ENCODE results near the gene THSD4.
"Not testable (repeated sequence)": the region's sequence is repeated elsewhere in the genome, so short reads cannot be mapped to it uniquely, and the experiment has no call there.

Gene THSD4

GRCh38 chr15:71709808-71710418 is 594.6 kb downstream of the THSD4 start:
- no peak for DNase-seq

GRCh38 chr15:71712182-71712581 is 596.9 kb downstream of the THSD4 start:
- no peak for DNase-seq

- DNase-seq: no peak
Observed at GRCh38 chr15:71713191-71713809, 598.0 kb downstream of the THSD4 start.

GRCh38 chr15:71715914-71716313 is 600.6 kb downstream of the THSD4 start:
- DNase-seq: no peak

DNA sequence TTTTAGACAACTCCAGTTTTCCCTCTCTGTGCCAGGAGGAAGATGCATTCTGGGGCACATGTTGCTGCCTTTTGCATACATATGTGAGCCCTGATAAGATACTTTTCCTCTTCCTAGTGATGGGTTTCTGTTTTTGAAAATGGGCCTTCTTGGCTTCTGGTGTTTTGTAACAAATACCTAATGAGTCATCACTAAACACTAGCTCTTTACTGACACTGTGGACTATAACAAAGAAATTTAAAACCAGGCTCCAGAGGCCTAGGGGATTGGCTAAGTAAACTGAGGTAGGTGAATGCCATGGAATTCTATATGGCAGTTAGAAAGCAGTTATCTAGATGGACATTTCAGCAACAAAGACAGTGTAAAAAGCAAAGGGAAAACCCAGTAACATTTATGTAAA is 601.7 kb downstream of the THSD4 start:
- no peak for DNase-seq

DNA sequence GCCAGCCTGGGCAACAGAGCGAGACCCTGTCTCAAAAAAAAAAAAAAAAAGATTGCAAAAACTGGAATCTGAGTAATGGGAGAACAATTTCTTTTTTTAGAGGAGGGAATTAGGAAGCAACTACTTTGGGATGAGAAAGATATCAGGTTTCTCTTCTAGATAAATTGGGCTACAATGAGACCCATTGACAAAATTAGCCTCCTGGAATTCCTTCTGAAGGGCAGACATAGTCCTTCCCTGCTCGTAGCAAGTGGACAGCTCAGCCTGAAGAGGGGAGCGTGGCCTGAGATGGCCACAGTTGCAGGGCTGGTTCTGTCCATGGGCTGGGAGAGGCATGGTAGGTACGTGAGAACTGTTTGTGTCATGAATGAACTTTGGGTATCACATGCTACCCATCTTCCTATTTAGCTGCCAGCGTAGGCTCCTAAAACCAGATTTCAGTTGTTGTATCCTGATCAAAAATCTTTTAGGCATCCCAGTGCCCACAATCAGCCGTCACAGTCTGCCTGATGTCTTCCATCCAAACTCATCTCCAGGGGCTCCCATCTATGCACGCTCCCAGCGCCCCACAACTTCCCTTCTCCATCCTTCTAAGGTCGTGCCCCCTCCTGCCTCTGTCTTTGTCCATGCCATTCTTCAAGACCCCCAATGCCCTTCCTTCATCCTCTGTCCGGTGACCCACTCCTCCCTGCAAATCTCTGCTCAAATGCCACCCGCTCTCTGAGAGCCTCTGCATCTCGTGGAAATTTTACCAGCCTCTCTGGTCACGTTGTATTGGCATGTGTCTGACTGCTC is 603.0 kb downstream of the THSD4 start:
- no peak for DNase-seq

GRCh38 chr15:71723344-71723743 is 608.1 kb downstream of the THSD4 start:
- no peak for DNase-seq

- DNase-seq: not testable (repeated sequence)
Observed at GRCh38 chr15:71725207-71725955, 610.1 kb downstream of the THSD4 start.

DNA sequence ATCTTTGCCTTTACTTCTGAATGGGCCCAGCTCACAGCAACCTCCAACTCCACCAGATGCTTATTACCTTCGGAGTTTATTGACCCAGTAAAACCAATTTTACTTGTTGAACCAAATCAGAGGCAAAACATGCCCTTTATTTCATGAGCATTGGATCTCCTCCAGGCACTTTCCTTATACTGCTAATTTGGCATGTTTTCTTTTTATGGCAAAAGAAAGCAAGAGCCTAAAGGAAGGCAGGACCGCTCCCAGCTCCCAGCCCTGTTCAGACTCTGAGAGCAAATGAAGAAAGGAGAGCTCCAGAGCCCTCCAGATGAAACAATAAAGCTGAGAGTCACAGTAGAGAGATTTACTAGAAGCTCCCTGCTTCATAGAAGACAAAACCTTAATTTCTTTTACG is 613.6 kb downstream of the THSD4 start:
- no peak for DNase-seq

- DNase-seq: no peak
Observed at GRCh38 chr15:71729319-71729718, 614.0 kb downstream of the THSD4 start.

- peak in 1 of 2 donors; percentile 30 for DNase-seq
Observed at GRCh38 chr15:71730277-71731144, 615.2 kb downstream of the THSD4 start.

DNA sequence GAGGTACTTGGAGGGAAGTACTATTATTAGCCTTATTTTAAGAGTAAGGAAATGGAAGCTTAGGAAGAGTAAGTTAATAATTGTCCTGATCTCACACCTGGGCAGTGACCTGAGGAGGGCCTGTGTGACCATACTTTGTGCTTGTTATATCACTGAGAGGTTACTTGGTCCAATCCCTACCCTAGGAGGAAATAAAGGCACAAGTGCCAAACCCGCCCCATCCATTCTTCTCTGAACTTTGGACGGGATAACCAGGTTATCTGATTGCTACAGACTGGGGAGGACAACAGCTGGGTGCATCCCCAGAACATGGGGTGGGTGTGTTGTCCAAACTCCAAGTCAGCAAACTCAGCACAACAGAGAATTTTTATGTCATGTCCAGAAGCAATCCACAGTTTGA is 617.4 kb downstream of the THSD4 start:
- DNase-seq: no peak

GRCh38 chr15:71733122-71733521 is 617.9 kb downstream of the THSD4 start:
- DNase-seq: no peak

- no peak for DNase-seq
Observed at GRCh38 chr15:71734709-71735384, 619.6 kb downstream of the THSD4 start.

GRCh38 chr15:71735385-71735757 is 620.1 kb downstream of the THSD4 start:
- no peak for DNase-seq

GRCh38 chr15:71736286-71736947 is 621.1 kb downstream of the THSD4 start:
- no peak for DNase-seq

DNA sequence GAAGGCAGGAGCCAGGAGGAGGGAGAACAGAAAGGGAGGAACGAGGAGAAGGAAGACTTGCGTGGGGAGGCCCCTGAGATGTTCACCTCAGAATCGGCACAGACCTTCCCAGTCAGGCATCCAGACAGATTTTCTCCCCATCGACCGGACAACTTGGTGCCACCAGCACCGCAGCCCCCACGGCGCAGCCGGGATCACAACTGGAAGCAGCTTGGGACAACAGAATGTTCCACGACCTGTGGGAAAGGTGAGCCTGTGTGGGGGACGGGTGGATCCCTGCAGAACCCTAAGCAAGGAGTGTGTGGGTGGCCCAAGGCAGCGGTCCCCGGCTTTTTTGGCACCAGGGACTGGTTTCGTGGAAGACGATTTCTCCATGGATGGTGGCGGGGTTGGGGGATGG is 622.5 kb downstream of the THSD4 start:
- DNase-seq: no peak

GRCh38 chr15:71739355-71739754 is 624.1 kb downstream of the THSD4 start:
- DNase-seq: no peak

DNA sequence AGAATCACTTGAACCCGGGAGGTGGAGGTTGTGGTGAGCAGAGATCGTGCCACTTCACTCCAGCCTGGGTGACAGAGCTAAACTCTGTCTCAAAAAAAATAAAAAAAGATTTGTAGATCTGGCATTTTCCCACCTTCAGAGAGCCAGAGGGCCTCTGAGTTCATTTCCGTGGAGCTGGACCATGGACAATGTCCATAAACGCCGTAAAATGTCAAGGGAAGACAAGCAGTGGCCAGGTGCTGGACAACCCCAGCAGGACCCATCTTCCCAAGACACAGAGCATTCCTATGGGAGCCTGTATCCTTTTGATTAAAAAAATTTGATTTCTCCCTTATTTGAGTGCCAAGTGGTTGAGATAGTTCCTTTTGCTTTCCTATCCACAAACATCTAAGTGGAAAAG is 627.7 kb downstream of the THSD4 start:
- no peak for DNase-seq

GRCh38 chr15:71743861-71744382 is 628.7 kb downstream of the THSD4 start:
- DNase-seq: peak; percentile 28 to 53

- DNase-seq: no peak
Observed at GRCh38 chr15:71746719-71747118, 631.4 kb downstream of the THSD4 start.
